Measurements from ENCODE around the gene CNTN1.
"Not testable (repeated sequence)": the region's sequence is repeated elsewhere in the genome, so short reads cannot be mapped to it uniquely, and the experiment has no call there.

Gene CNTN1

GRCh38 chr12:40701756-40702155 is 9.5 kb downstream of the CNTN1 start:
- DNase-seq (ENCODE audit: low read depth) = no peak

- no peak for DNase-seq (ENCODE audit: low read depth)
Measured at GRCh38 chr12:40711121-40711520, 18.9 kb downstream of the CNTN1 start.

GRCh38 chr12:40714636-40715035 is 22.4 kb downstream of the CNTN1 start:
- DNase-seq (ENCODE audit: low read depth) = no peak

GRCh38 chr12:40716037-40716436 is 23.8 kb downstream of the CNTN1 start:
- no peak for DNase-seq (ENCODE audit: low read depth)

GRCh38 chr12:40717576-40717975 is 25.3 kb downstream of the CNTN1 start:
- DNase-seq (ENCODE audit: low read depth) = no peak

GRCh38 chr12:40718878-40719372 is 26.7 kb downstream of the CNTN1 start:
- DNase-seq (ENCODE audit: low read depth) = no peak

GRCh38 chr12:40723001-40723400 is 30.8 kb downstream of the CNTN1 start:
- DNase-seq (ENCODE audit: low read depth) = no peak

GRCh38 chr12:40726366-40726765 is 34.1 kb downstream of the CNTN1 start:
- no peak for DNase-seq (ENCODE audit: low read depth)

GRCh38 chr12:40727774-40728483 is 35.7 kb downstream of the CNTN1 start:
- DNase-seq (ENCODE audit: low read depth) = no peak

GRCh38 chr12:40730281-40730680 is 38.0 kb downstream of the CNTN1 start:
- DNase-seq (ENCODE audit: low read depth) = no peak

GRCh38 chr12:40733871-40734270 is 41.6 kb downstream of the CNTN1 start:
- DNase-seq (ENCODE audit: low read depth) = no peak

- no peak for DNase-seq (ENCODE audit: low read depth)
Measured at GRCh38 chr12:40734276-40734675, 42.0 kb downstream of the CNTN1 start.

GRCh38 chr12:40735551-40736230 is 43.5 kb downstream of the CNTN1 start:
- no peak for DNase-seq (ENCODE audit: low read depth)

GRCh38 chr12:40737416-40737815 is 45.2 kb downstream of the CNTN1 start:
- not testable (repeated sequence) for DNase-seq (ENCODE audit: low read depth)

GRCh38 chr12:40738856-40739255 is 46.6 kb downstream of the CNTN1 start:
- DNase-seq (ENCODE audit: low read depth) = no peak

GRCh38 chr12:40742041-40742440 is 49.8 kb downstream of the CNTN1 start:
- no peak for DNase-seq (ENCODE audit: low read depth)

- no peak for DNase-seq (ENCODE audit: low read depth)
Measured at GRCh38 chr12:40745386-40745785, 53.1 kb downstream of the CNTN1 start.

GRCh38 chr12:40749863-40750262 is 57.6 kb downstream of the CNTN1 start:
- DNase-seq (ENCODE audit: low read depth) = no peak

GRCh38 chr12:40752011-40752410 is 59.8 kb downstream of the CNTN1 start:
- DNase-seq (ENCODE audit: low read depth) = no peak

GRCh38 chr12:40760821-40761220 is 68.6 kb downstream of the CNTN1 start:
- DNase-seq (ENCODE audit: low read depth) = no peak

- no peak for DNase-seq (ENCODE audit: low read depth)
Measured at GRCh38 chr12:40762072-40762471, 69.8 kb downstream of the CNTN1 start.

GRCh38 chr12:40768125-40768864 is 76.1 kb downstream of the CNTN1 start:
- no peak for DNase-seq (ENCODE audit: low read depth)

GRCh38 chr12:40769846-40770245 is 77.6 kb downstream of the CNTN1 start:
- no peak for DNase-seq (ENCODE audit: low read depth)

Measured in activated T-helper 9 cell treated with anti-CD3 and anti-CD28 coated beads, Interleukin-2, amount 50 U/mL, for 16 hours (primary cell).